Neuronal stem cell (in vitro differentiated cells): Measurements from ENCODE around the gene PDE4B.

Source experiments
- DNase-seq: peaks from one replicate; pipeline ENCODE4 v3.0.0-alpha.2; 2013; ENCODE audit warnings: low spot score
- H2AFZ ChIP-seq: one replicate; pipeline ENCODE4 v1.6.1; 2013; ENCODE audit warnings: mild to moderate bottlenecking, low read length, inconsistent platforms
- H2AK5ac ChIP-seq: 2 replicates; pipeline ENCODE4 v1.6.1; 2013; ENCODE audit warnings: low read depth, mild to moderate bottlenecking, inconsistent platforms, low read length, moderate library complexity, mixed read lengths
- H2BK120ac ChIP-seq: 2 replicates; pipeline ENCODE4 v1.6.1; 2013; ENCODE audit warnings: low read depth, mild to moderate bottlenecking, inconsistent platforms, low read length, moderate library complexity, mixed read lengths
- H2BK12ac ChIP-seq: one replicate; pipeline ENCODE4 v1.6.1; 2013; ENCODE audit warnings: low read length, inconsistent platforms
- H2BK15ac ChIP-seq: 2 replicates; pipeline ENCODE4 v1.6.1; 2013; ENCODE audit warnings: mild to moderate bottlenecking, low read length, inconsistent platforms, mixed read lengths
- H2BK5ac ChIP-seq: one replicate; pipeline ENCODE4 v1.6.1; 2013; ENCODE audit warnings: inconsistent platforms, mild to moderate bottlenecking, low read length, moderate library complexity
- H3K14ac ChIP-seq: one replicate; pipeline ENCODE4 v1.6.1; 2013; ENCODE audit warnings: low read length, inconsistent platforms
- H3K18ac ChIP-seq: 2 replicates; pipeline ENCODE4 v1.6.1; 2013; ENCODE audit warnings: low read length, inconsistent platforms
- H3K23ac ChIP-seq: 2 replicates; pipeline ENCODE4 v1.6.1; 2013; ENCODE audit warnings: low read depth, mild to moderate bottlenecking, mixed read lengths, low read length, inconsistent platforms; ENCODE audit not compliant: poor library complexity
- H3K27ac ChIP-seq: replicated peaks from 3 replicates; pipeline ENCODE4 v1.5.1; 2013; ENCODE audit warnings: low read length, inconsistent platforms
- H3K27me3 ChIP-seq, 3 experiments: 2 replicates each; pipeline ENCODE4 v1.6.1; 2013; ENCODE audit warnings: low read length in 3 of 3, mild to moderate bottlenecking in 2 of 3, inconsistent platforms in 1 of 3, low read depth in 1 of 3, mixed read lengths in 1 of 3, moderate library complexity in 1 of 3; ENCODE audit not compliant: control insufficient read depth in 3 of 3, insufficient read depth in 3 of 3
- H3K36me3 ChIP-seq, 2 donors: replicated peaks in 1 of 2; 2 replicates each; pipeline ENCODE4 v1.6.1; 2013; ENCODE audit warnings: low read length in 2 of 2; ENCODE audit not compliant: control insufficient read depth in 2 of 2, insufficient read depth in 2 of 2
- H3K4ac ChIP-seq: 2 replicates; pipeline ENCODE4 v1.6.1; 2013; ENCODE audit warnings: inconsistent platforms, mild to moderate bottlenecking, low read length, moderate library complexity
- H3K4me1 ChIP-seq, 2 donors: 1 replicate in 1 of 2; 2 replicates in 1 of 2; pipeline ENCODE4 v1.6.1; 2013; ENCODE audit warnings: low read length in 2 of 2, low read depth in 1 of 2; ENCODE audit not compliant: control insufficient read depth in 2 of 2, insufficient read depth in 1 of 2
- H3K4me2 ChIP-seq: one replicate; pipeline ENCODE4 v1.6.1; 2013; ENCODE audit warnings: mild to moderate bottlenecking, low read length, inconsistent platforms; ENCODE audit not compliant: insufficient read depth, poor library complexity, severe bottlenecking
- H3K4me3 ChIP-seq, 2 donors: 2 replicates each; pipeline ENCODE4 v1.5.1; 2013; ENCODE audit warnings: low read length in 2 of 2, mild to moderate bottlenecking in 2 of 2, inconsistent platforms in 1 of 2, moderate library complexity in 1 of 2
- H3K79me1 ChIP-seq: one replicate; pipeline ENCODE4 v1.6.1; 2013; ENCODE audit warnings: low read depth, mild to moderate bottlenecking, inconsistent platforms, low read length, moderate library complexity
- H3K9ac ChIP-seq: one replicate; pipeline ENCODE4 v1.6.1; 2013; ENCODE audit warnings: mild to moderate bottlenecking, low read depth, low read length, inconsistent platforms; ENCODE audit not compliant: poor library complexity
- H3K9me3 ChIP-seq, 2 donors: replicated peaks in 1 of 2; 2 replicates each; pipeline versions ENCODE3 to v1.6.1; 2013; ENCODE audit warnings: low read length in 2 of 2, mild to moderate bottlenecking in 2 of 2, inconsistent platforms in 1 of 2, low read depth in 1 of 2, mixed read lengths in 1 of 2, moderate library complexity in 1 of 2; ENCODE audit not compliant: control insufficient read depth in 2 of 2, insufficient read depth in 1 of 2
- H4K8ac ChIP-seq: one replicate; pipeline ENCODE4 v1.6.1; 2013; ENCODE audit warnings: low read depth, mild to moderate bottlenecking, inconsistent platforms, low read length, moderate library complexity
- H4K91ac ChIP-seq: one replicate; pipeline ENCODE4 v1.6.1; 2013; ENCODE audit warnings: low read length, low read depth, mild to moderate bottlenecking, inconsistent platforms; ENCODE audit not compliant: poor library complexity
- WGBS, 2 donors: extraction: QIAGEN DNeasy Blood & Tissue Kit; methylation state at CpG; one replicate each; pipeline ENCODE4 v1.1.7; 2013; ENCODE audit warnings: missing lambda C conversion rate in 2 of 2, mixed read lengths in 1 of 2; ENCODE audit not compliant: insufficient read length in 2 of 2, insufficient replicate concordance in 1 of 2; ENCODE audit errors: extremely low coverage in 2 of 2; 5-methylcytosine and 5-hydroxymethylcytosine counted together

The PDE4B gene

GRCh38 chr1:66375125-66375524 lies 582.4 kb downstream of the PDE4B start:
- WGBS, 2 donors = no CpG with 5 or more reads among the region's 2 CpGs
- Histone ChIP-seq H2BK15ac (no peak overlapping the region), H3K9me3 (no peaks in the 10 kb centered on the region), H3K4me2 (no peak overlapping the region), H3K36me3 (peaks cover 4 to 45% of the 10 kb centered on the region in 2 donors), H3K23ac (no peak overlapping the region), H3K18ac (no peak overlapping the region), H3K14ac (no peak overlapping the region), H2BK120ac (no peak overlapping the region), H3K4me3 (no peak overlapping the region), H3K27ac (no peak overlapping the region), H2BK5ac (no peak overlapping the region), H3K27me3 (no peaks in the 10 kb centered on the region), H3K9ac (no peak overlapping the region), H3K4ac (no peak overlapping the region), H4K91ac (no peak overlapping the region), H2BK12ac (no peak overlapping the region), H3K4me1 (peaks cover 6 to 14% of the 10 kb centered on the region in 2 donors), H3K79me1 (no peaks in the 10 kb centered on the region), H4K8ac (no peak overlapping the region), H2AFZ (no peak overlapping the region), H2AK5ac (no peak overlapping the region)
- DNase-seq = no peak

- Histone ChIP-seq H2AFZ (no peak overlapping the region), H2AK5ac (no peak overlapping the region), H3K23ac (no peak overlapping the region), H4K8ac (no peak overlapping the region), H3K27me3 (no peaks in the 10 kb centered on the region), H3K36me3 (no peaks in the 10 kb centered on the region), H3K14ac (no peak overlapping the region), H3K9ac (no peak overlapping the region), H3K18ac (no peak overlapping the region), H2BK120ac (no peak overlapping the region), H3K4ac (no peak overlapping the region), H2BK15ac (no peak overlapping the region), H2BK5ac (no peak overlapping the region), H3K27ac (no peak overlapping the region), H3K4me1 (no peaks in the 10 kb centered on the region), H4K91ac (no peak overlapping the region), H3K4me2 (no peak overlapping the region), H2BK12ac (no peak overlapping the region), H3K9me3 (peaks cover 10 to 17% of the 10 kb centered on the region in 2 donors), H3K79me1 (no peaks in the 10 kb centered on the region), H3K4me3 (no peak overlapping the region)
- no peak for DNase-seq
- no CpG with 5 or more reads among the region's 3 CpGs for WGBS, 2 donors
Measured at GRCh38 chr1:66380452-66381212, 587.9 kb downstream of the PDE4B start.

GRCh38 chr1:66381621-66382275 lies 589.1 kb downstream of the PDE4B start:
- Histone ChIP-seq H3K27ac (no peak overlapping the region), H3K18ac (no peak overlapping the region), H2BK15ac (no peak overlapping the region), H4K8ac (no peak overlapping the region), H3K4me3 (no peak overlapping the region), H2BK12ac (no peak overlapping the region), H3K27me3 (no peaks in the 10 kb centered on the region), H3K4ac (no peak overlapping the region), H3K14ac (peak overlapping the region; percentile 42), H3K36me3 (no peaks in the 10 kb centered on the region), H3K9ac (no peak overlapping the region), H3K79me1 (no peaks in the 10 kb centered on the region), H3K23ac (no peak overlapping the region), H2AK5ac (peak overlapping the region; percentile 42), H3K4me2 (no peak overlapping the region), H3K9me3 (peaks cover 13 to 25% of the 10 kb centered on the region in 2 donors), H4K91ac (no peak overlapping the region), H3K4me1 (no peaks in the 10 kb centered on the region), H2AFZ (no peak overlapping the region), H2BK120ac (no peak overlapping the region), H2BK5ac (no peak overlapping the region)
- no CpG with 5 or more reads among the region's 9 CpGs for WGBS, 2 donors
- DNase-seq = no peak

GRCh38 chr1:66383168-66383567 lies 590.5 kb downstream of the PDE4B start:
- Histone ChIP-seq H3K27me3 (no peaks in the 10 kb centered on the region), H2AK5ac (no peak overlapping the region), H3K14ac (no peak overlapping the region), H3K4me3 (no peak overlapping the region), H3K9me3 (peaks cover 13 to 34% of the 10 kb centered on the region in 2 donors), H4K91ac (no peak overlapping the region), H3K36me3 (no peaks in the 10 kb centered on the region), H2BK12ac (no peak overlapping the region), H2AFZ (no peak overlapping the region), H3K4ac (no peak overlapping the region), H3K4me2 (no peak overlapping the region), H3K9ac (no peak overlapping the region), H2BK5ac (no peak overlapping the region), H2BK15ac (no peak overlapping the region), H4K8ac (no peak overlapping the region), H2BK120ac (no peak overlapping the region), H3K18ac (no peak overlapping the region), H3K27ac (no peak overlapping the region), H3K23ac (no peak overlapping the region), H3K4me1 (no peaks in the 10 kb centered on the region), H3K79me1 (no peaks in the 10 kb centered on the region)
- no CpG with 5 or more reads among the region's 5 CpGs for WGBS, 2 donors
- DNase-seq = no peak
